ENCODE results near the gene PRF1. TPM values are rescaled to one million over a fixed set of nuclear protein-coding genes. Genes with fewer than 3 reads are reported as not detected.

PRF1 gene
- total and polyA plus RNA-seq, 2 experiments from 2014 or later: 0.13 TPM; not detected in 1

DNA sequence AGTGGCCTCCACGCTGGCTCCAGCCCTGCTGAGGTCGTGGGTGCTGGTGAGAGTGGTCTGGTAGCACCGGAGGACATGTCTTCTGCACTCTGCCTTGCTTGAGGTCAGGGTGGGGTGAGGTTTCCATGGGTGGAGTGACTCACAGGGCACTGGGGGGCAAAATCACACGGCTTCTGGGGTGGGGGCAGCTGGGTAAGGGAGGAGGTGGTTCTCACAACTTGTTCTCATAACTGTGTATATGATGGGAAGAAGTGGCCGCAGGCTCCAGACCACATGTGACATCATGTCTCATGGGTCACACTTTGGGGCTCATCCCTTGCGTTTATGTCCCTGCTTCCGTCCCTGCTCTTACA, 884 bp upstream of the PRF1 start (continued):
- TF ChIP-seq, protein P1, sequence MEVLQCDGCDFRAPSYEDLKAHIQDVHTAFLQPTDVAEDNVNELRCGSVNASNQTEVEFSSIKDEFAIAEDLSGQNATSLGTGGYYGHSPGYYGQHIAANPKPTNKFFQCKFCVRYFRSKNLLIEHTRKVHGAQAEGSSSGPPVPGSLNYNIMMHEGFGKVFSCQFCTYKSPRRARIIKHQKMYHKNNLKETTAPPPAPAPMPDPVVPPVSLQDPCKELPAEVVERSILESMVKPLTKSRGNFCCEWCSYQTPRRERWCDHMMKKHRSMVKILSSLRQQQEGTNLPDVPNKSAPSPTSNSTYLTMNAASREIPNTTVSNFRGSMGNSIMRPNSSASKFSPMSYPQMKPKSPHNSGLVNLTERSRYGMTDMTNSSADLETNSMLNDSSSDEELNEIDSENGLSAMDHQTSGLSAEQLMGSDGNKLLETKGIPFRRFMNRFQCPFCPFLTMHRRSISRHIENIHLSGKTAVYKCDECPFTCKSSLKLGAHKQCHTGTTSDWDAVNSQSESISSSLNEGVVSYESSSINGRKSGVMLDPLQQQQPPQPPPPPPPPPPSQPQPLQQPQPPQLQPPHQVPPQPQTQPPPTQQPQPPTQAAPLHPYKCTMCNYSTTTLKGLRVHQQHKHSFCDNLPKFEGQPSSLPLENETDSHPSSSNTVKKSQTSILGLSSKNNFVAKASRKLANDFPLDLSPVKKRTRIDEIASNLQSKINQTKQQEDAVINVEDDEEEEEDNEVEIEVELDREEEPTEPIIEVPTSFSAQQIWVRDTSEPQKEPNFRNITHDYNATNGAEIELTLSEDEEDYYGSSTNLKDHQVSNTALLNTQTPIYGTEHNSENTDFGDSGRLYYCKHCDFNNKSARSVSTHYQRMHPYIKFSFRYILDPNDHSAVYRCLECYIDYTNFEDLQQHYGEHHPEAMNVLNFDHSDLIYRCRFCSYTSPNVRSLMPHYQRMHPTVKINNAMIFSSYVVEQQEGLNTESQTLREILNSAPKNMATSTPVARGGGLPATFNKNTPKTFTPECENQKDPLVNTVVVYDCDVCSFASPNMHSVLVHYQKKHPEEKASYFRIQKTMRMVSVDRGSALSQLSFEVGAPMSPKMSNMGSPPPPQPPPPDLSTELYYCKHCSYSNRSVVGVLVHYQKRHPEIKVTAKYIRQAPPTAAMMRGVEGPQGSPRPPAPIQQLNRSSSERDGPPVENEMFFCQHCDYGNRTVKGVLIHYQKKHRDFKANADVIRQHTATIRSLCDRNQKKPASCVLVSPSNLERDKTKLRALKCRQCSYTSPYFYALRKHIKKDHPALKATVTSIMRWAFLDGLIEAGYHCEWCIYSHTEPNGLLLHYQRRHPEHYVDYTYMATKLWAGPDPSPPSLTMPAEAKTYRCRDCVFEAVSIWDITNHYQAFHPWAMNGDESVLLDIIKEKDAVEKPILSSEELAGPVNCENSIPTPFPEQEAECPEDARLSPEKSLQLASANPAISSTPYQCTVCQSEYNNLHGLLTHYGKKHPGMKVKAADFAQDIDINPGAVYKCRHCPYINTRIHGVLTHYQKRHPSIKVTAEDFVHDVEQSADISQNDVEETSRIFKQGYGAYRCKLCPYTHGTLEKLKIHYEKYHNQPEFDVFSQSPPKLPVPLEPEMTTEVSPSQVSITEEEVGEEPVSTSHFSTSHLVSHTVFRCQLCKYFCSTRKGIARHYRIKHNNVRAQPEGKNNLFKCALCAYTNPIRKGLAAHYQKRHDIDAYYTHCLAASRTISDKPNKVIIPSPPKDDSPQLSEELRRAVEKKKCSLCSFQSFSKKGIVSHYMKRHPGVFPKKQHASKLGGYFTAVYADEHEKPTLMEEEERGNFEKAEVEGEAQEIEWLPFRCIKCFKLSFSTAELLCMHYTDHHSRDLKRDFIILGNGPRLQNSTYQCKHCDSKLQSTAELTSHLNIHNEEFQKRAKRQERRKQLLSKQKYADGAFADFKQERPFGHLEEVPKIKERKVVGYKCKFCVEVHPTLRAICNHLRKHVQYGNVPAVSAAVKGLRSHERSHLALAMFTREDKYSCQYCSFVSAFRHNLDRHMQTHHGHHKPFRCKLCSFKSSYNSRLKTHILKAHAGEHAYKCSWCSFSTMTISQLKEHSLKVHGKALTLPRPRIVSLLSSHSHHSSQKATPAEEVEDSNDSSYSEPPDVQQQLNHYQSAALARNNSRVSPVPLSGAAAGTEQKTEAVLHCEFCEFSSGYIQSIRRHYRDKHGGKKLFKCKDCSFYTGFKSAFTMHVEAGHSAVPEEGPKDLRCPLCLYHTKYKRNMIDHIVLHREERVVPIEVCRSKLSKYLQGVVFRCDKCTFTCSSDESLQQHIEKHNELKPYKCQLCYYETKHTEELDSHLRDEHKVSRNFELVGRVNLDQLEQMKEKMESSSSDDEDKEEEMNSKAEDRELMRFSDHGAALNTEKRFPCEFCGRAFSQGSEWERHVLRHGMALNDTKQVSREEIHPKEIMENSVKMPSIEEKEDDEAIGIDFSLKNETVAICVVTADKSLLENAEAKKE (CRISPR knock-in tag; IDR thresholded peaks at IDR 0.05): no peak
- TF ChIP-seq POLR2AphosphoS5 (IDR thresholded peaks at IDR 0.05; ENCODE audit: low read depth): no peak
- TF ChIP-seq NANOG (IDR thresholded peaks at IDR 0.05; ENCODE audit: borderline replicate concordance): no peak
- TF ChIP-seq EZH2 (IDR thresholded peaks at IDR 0.05; ENCODE audit: low read depth, unreplicated experiment): no peak
- TF ChIP-seq CTCF (conservative IDR thresholded peaks at IDR 0.05; ENCODE audit: low read depth in 2 of 2): no peak
- no peak for TF ChIP-seq ZNF114 (CRISPR knock-in tag; IDR thresholded peaks at IDR 0.05)
- no peak for TF ChIP-seq STAT1 (IDR thresholded peaks at IDR 0.05; ENCODE audit: unreplicated experiment)

GRCh38 chr10:70601746-70602145, 795 bp downstream of the PRF1 start:
- H3F3A ChIP-seq (replicated peaks; ENCODE audit: low read depth): no peaks in the 10 kb centered on the region
- no peaks in the 10 kb centered on the region for H4K20me1 ChIP-seq (replicated peaks; ENCODE audit: insufficient read depth)
- no peak overlapping the region for H2AFZ ChIP-seq
- Mint-ChIP-seq H3K4me1 (peaks cover 3% of the 10 kb centered on the region; the same call in 2 of the 3 replicates), H3K36me3 (ENCODE audit: low read depth) (no peaks in the 10 kb centered on the region), H3K9me3 (no peaks in the 10 kb centered on the region), H3K27ac (no peak overlapping the region), H3K27me3 (ENCODE audit: insufficient read depth, low read depth, poor library complexity) (peaks cover 3% of the 10 kb centered on the region), H3K4me3 (no peak overlapping the region)
- H3K27ac ChIP-seq (ENCODE audit: low read depth): no peak overlapping the region
- no peak overlapping the region for H3K4me3 ChIP-seq
- no peaks in the 10 kb centered on the region for H3K4me1 ChIP-seq (ENCODE audit: insufficient read depth)
- no peaks in the 10 kb centered on the region; the same call in 1 of the 2 replicates for H3K9me2 ChIP-seq (ENCODE audit: insufficient read depth)
- H3K27me3 ChIP-seq (ENCODE audit: insufficient read depth): no peaks in the 10 kb centered on the region
- H3K36me3 ChIP-seq (ENCODE audit: insufficient read depth): no peaks in the 10 kb centered on the region
- no peak overlapping the region for H3K4me2 ChIP-seq
- DNase-seq (ENCODE audit: low spot score) (no peak), ATAC-seq (no peak)
- H3K79me2 ChIP-seq (replicated peaks; ENCODE audit: insufficient read depth): no peaks in the 10 kb centered on the region
- TF ChIP-seq ZNF114 (CRISPR knock-in tag; IDR thresholded peaks at IDR 0.05): no peak
- TF ChIP-seq, protein P1 (CRISPR knock-in tag; IDR thresholded peaks at IDR 0.05): no peak
- no peak for TF ChIP-seq JUNB (IDR thresholded peaks at IDR 0.05; ENCODE audit: unreplicated experiment)
